Measurements from ENCODE around the gene PRKCA.
"Not testable (repeated sequence)": the region's sequence is repeated elsewhere in the genome, so short reads cannot be mapped to it uniquely, and the experiment has no call there.

PRKCA gene

GRCh38 chr17:66704858-66705520 is 402.6 kb downstream of the PRKCA start:
- DNase-seq = no peak

GRCh38 chr17:66706851-66707450 is 404.5 kb downstream of the PRKCA start:
- no peak for DNase-seq

GRCh38 chr17:66711401-66711800 is 409.0 kb downstream of the PRKCA start:
- no peak for DNase-seq

GRCh38 chr17:66711881-66712321 is 409.5 kb downstream of the PRKCA start:
- no peak for DNase-seq

GRCh38 chr17:66712453-66712852 is 410.0 kb downstream of the PRKCA start:
- DNase-seq = no peak

- DNase-seq = not testable (repeated sequence)
These were observed 410.7 kb downstream of the PRKCA start for GRCh38 chr17:66713021-66713532.

GRCh38 chr17:66713533-66714042 is 411.2 kb downstream of the PRKCA start:
- DNase-seq = peak; percentile 43

GRCh38 chr17:66714046-66715023 is 411.9 kb downstream of the PRKCA start:
- no peak for DNase-seq

- no peak for DNase-seq
These were observed 412.8 kb downstream of the PRKCA start for GRCh38 chr17:66715076-66715675.

GRCh38 chr17:66715745-66716156 is 413.3 kb downstream of the PRKCA start:
- DNase-seq = no peak

GRCh38 chr17:66716236-66717026 is 414.0 kb downstream of the PRKCA start:
- DNase-seq = no peak

- no peak for DNase-seq
These were observed 415.2 kb downstream of the PRKCA start for GRCh38 chr17:66717641-66718058.

- no peak for DNase-seq
These were observed 417.6 kb downstream of the PRKCA start for GRCh38 chr17:66720027-66720426.

GRCh38 chr17:66720567-66720966 is 418.2 kb downstream of the PRKCA start:
- no peak for DNase-seq

GRCh38 chr17:66722341-66722740 is 419.9 kb downstream of the PRKCA start:
- no peak for DNase-seq

- DNase-seq = no peak
These were observed 422.3 kb downstream of the PRKCA start for GRCh38 chr17:66724581-66725341.

GRCh38 chr17:66725438-66725837 is 423.0 kb downstream of the PRKCA start:
- DNase-seq = not testable (repeated sequence)

- DNase-seq = no peak
These were observed 423.5 kb downstream of the PRKCA start for GRCh38 chr17:66725956-66726355.

GRCh38 chr17:66726371-66726770 is 424.0 kb downstream of the PRKCA start:
- DNase-seq = no peak

- DNase-seq = no peak
These were observed 424.4 kb downstream of the PRKCA start for GRCh38 chr17:66726846-66727245.
